HG02642 (cell line): ENCODE results near the gene ODF2.
"Not testable (repeated sequence)": the region's sequence is repeated elsewhere in the genome, so short reads cannot be mapped to it uniquely, and the experiment has no call there.

Source experiments
- ATAC-seq: cut with Tn5 transposase; IDR thresholded peaks from one replicate; pipeline ENCODE4 v1.9.1; 2021; ENCODE audit warnings: mild to moderate bottlenecking; ENCODE audit not compliant: unreplicated experiment, poor library complexity

Gene ODF2

GRCh38 chr9:128422783-128423150 lies 33.0 kb upstream of the ODF2 start:
- no peak for ATAC-seq

- not testable (repeated sequence) for ATAC-seq
Observed at GRCh38 chr9:128423356-128423755, 32.5 kb upstream of the ODF2 start.

- no peak for ATAC-seq
Observed at GRCh38 chr9:128424268-128424780, 31.5 kb upstream of the ODF2 start.

GRCh38 chr9:128428644-128429512 lies 26.9 kb upstream of the ODF2 start:
- ATAC-seq = no peak

- no peak for ATAC-seq
Observed at GRCh38 chr9:128429513-128430086, 26.2 kb upstream of the ODF2 start.

- no peak for ATAC-seq
Observed at GRCh38 chr9:128431207-128431606, 24.6 kb upstream of the ODF2 start.

- no peak for ATAC-seq
Observed at GRCh38 chr9:128434340-128434739, 21.5 kb upstream of the ODF2 start.

GRCh38 chr9:128435611-128436010 lies 20.2 kb upstream of the ODF2 start:
- no peak for ATAC-seq

- no peak for ATAC-seq
Observed at GRCh38 chr9:128438343-128439109, 17.3 kb upstream of the ODF2 start.

- no peak for ATAC-seq
Observed at GRCh38 chr9:128439273-128439672, 16.5 kb upstream of the ODF2 start.

- ATAC-seq = no peak
Observed at GRCh38 chr9:128442150-128442549, 13.7 kb upstream of the ODF2 start.

GRCh38 chr9:128446505-128446904 lies 9.3 kb upstream of the ODF2 start:
- ATAC-seq = not testable (repeated sequence)

GRCh38 chr9:128448746-128449145 lies 7.1 kb upstream of the ODF2 start:
- ATAC-seq = no peak

GRCh38 chr9:128454991-128455390 lies 815 bp upstream of the ODF2 start:
- no peak for ATAC-seq

GRCh38 chr9:128456613-128457061 lies 831 bp downstream of the ODF2 start:
- peak; percentile 55 for ATAC-seq

GRCh38 chr9:128457207-128457606 lies 1.4 kb downstream of the ODF2 start:
- no peak for ATAC-seq

- no peak for ATAC-seq
Observed at GRCh38 chr9:128459011-128459410, 3.2 kb downstream of the ODF2 start.

- no peak for ATAC-seq
Observed at GRCh38 chr9:128469070-128469469, 13.3 kb downstream of the ODF2 start.

GRCh38 chr9:128470560-128470959 lies 14.8 kb downstream of the ODF2 start:
- ATAC-seq = no peak

GRCh38 chr9:128473104-128473503 lies 17.3 kb downstream of the ODF2 start:
- no peak for ATAC-seq

GRCh38 chr9:128475867-128476266 lies 20.1 kb downstream of the ODF2 start:
- ATAC-seq = no peak
